Colonic mucosa (tissue), 4 donors: ENCODE measurements around the gene ZDHHC14. TPM values are rescaled to one million over a fixed set of nuclear protein-coding genes. Genes with fewer than 3 reads are reported as not detected.

ENCODE experiments used
- DNase-seq: peaks from one replicate; pipeline ENCODE4 v3.0.0-alpha.2; 2020
- H3K27ac ChIP-seq: fragments of 200-600 bp; one replicate; pipeline ENCODE4 v1.8.0; 2021
- H3K27me3 ChIP-seq: fragments of 200-600 bp; one replicate; pipeline ENCODE4 v1.8.0; 2021
- H3K36me3 ChIP-seq: fragments of 200-600 bp; one replicate; pipeline ENCODE4 v1.8.0; 2021
- H3K4me1 ChIP-seq: fragments of 200-600 bp; one replicate; pipeline ENCODE4 v1.8.0; 2021; ENCODE audit warnings: mild to moderate bottlenecking
- H3K4me3 ChIP-seq: fragments of 200-600 bp; one replicate; pipeline ENCODE4 v1.8.0; 2021
- H3K9ac ChIP-seq, 2 donors: one replicate each; pipeline ENCODE4 v1.7.0; 2013; ENCODE audit warnings: control low read depth in 2 of 2, low read depth in 2 of 2, low read length in 2 of 2
- H3K9me3 ChIP-seq: fragments of 200-600 bp; one replicate; pipeline ENCODE4 v1.8.0; 2021
- CTCF ChIP-seq: fragments of 200-600 bp; IDR thresholded peaks from one replicate; pipeline ENCODE4 v1.8.0; 2022; ENCODE audit warnings: antibody characterized with exemption, mild to moderate bottlenecking
- intact Hi-C: fragments of 100-400 bp; cut with DNase I; formaldehyde crosslinking; loops from one replicate; pipeline ENCODE4 v1.14.1; 2022
- total RNA-seq, 2 donors: library from RNA; stranded (reverse); fragmentation: NEBNext Ultra II Directional in 1 of 2; extraction: Animal tissue kit (Norgen Biotek cat#: 25700) in 1 of 2; gene quantifications; one replicate each; pipeline ENCODE4 v1.2.1, GENCODE V29; 2021
- donor health status: healthy.
- donor health status: DM: no; HTN: no; CAD: no.
- donor health status: DM: no; HTN: no; CAD: no.

The ZDHHC14 gene
- total RNA-seq, 2 donors from 2014 or later, result 8.4 to 11.4 TPM

- no peak overlapping the region for H3K4me3 ChIP-seq
- intact Hi-C loops, result no loop called here
Measured at GRCh38 chr6:157615951-157616350, 235.0 kb downstream of the ZDHHC14 start.

DNA sequence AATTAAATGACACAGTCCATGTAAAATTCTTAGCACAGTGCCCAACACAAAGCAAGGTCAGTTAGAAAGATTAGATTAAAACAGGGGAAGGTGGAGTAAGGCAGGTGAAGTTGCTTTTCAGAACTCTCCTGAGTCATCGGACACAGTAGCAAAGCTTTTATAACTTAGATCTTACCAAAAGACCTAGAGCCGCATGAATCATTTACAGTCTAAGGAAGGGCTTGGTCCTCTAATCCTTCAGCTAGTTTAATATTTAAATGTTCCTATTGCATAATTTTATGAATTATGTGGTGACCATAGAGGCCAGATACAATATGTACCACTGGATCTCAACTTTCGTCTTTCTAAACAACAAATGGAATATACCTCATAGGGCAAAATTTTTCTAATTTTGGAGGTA, 240.0 kb downstream of the ZDHHC14 start:
- Histone ChIP-seq H3K4me1 (no peaks in the 10 kb centered on the region), H3K27me3 (no peaks in the 10 kb centered on the region), H3K9ac (no peak overlapping the region), H3K9me3 (no peaks in the 10 kb centered on the region), H3K4me3 (no peak overlapping the region), H3K27ac (peak overlapping the region; percentile 41), H3K36me3 (no peaks in the 10 kb centered on the region)
- intact Hi-C loops, result no loop called here
- TF ChIP-seq CTCF, result no peak
- no peak for DNase-seq

More at GRCh38 chr6:157615951-157616350, 235.0 kb downstream of the ZDHHC14 start:
- no peaks in the 10 kb centered on the region for H3K36me3 ChIP-seq
- no peaks in the 10 kb centered on the region for H3K27me3 ChIP-seq
- DNase-seq, result no peak
- no peaks in the 10 kb centered on the region for H3K9me3 ChIP-seq
- H3K4me1 ChIP-seq, result peaks cover 9% of the 10 kb centered on the region
- peak overlapping the region; percentile 69 for H3K27ac ChIP-seq
- H3K9ac ChIP-seq, result peak overlapping the region in 1 of 2 donors; percentile 66
- TF ChIP-seq CTCF, result no peak

GRCh38 chr6:157621406-157621805, 240.4 kb downstream of the ZDHHC14 start:
- intact Hi-C loops, result no loop called here
- no peaks in the 10 kb centered on the region for H3K27me3 ChIP-seq
- H3K4me1 ChIP-seq, result no peaks in the 10 kb centered on the region
- no peak for TF ChIP-seq CTCF
- no peaks in the 10 kb centered on the region for H3K36me3 ChIP-seq
- DNase-seq, result no peak
- no peak overlapping the region for H3K9ac ChIP-seq
- no peak overlapping the region for H3K4me3 ChIP-seq
- no peaks in the 10 kb centered on the region for H3K9me3 ChIP-seq
- no peak overlapping the region for H3K27ac ChIP-seq

- intact Hi-C loops, result no loop called here
- Histone ChIP-seq H3K27ac (no peak overlapping the region), H3K9ac (no peak overlapping the region), H3K36me3 (no peaks in the 10 kb centered on the region), H3K9me3 (no peaks in the 10 kb centered on the region), H3K27me3 (no peaks in the 10 kb centered on the region), H3K4me3 (no peak overlapping the region), H3K4me1 (no peaks in the 10 kb centered on the region)
- DNase-seq, result no peak
- TF ChIP-seq CTCF, result no peak
Measured at GRCh38 chr6:157622427-157622826, 241.4 kb downstream of the ZDHHC14 start.

- intact Hi-C loops, result no loop called here
- Histone ChIP-seq H3K4me3 (no peak overlapping the region), H3K36me3 (no peaks in the 10 kb centered on the region), H3K4me1 (no peaks in the 10 kb centered on the region), H3K9me3 (no peaks in the 10 kb centered on the region), H3K9ac (no peak overlapping the region), H3K27me3 (no peaks in the 10 kb centered on the region), H3K27ac (no peak overlapping the region)
- TF ChIP-seq CTCF, result no peak
- DNase-seq, result no peak
Measured at GRCh38 chr6:157625111-157625510, 244.1 kb downstream of the ZDHHC14 start.

DNA sequence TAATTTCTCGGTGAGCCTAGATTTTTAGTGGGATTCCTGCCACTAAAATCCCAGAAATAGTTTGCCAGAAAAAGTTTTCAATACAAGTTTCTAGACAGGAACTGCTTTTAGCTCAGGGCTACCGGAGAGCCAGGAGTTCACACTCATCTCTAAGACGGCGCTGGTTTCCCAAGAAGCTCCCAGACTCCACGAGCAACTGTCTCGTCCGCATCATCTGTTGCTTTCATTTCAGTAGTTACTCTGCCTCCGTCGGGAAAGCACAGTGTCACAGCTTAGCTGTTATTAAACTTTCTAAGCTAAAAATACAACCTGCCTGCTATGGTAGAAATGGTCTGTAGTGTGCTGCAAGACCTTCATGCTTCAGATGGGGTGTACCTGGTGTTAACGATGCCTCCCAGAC, 244.8 kb downstream of the ZDHHC14 start:
- no peak for DNase-seq
- Histone ChIP-seq H3K4me1 (no peaks in the 10 kb centered on the region), H3K9ac (no peak overlapping the region), H3K9me3 (no peaks in the 10 kb centered on the region), H3K36me3 (no peaks in the 10 kb centered on the region), H3K4me3 (no peak overlapping the region), H3K27ac (no peak overlapping the region), H3K27me3 (no peaks in the 10 kb centered on the region)
- no peak for TF ChIP-seq CTCF
- intact Hi-C loops, result no loop called here
